ENCODE data around the gene CCL14. TPM values are rescaled to one million over a fixed set of nuclear protein-coding genes. Genes with fewer than 3 reads are reported as not detected.
A peak's percentile ranks its signal among the peaks of the same experiment; 100 is the strongest.

CCL14 gene
- total RNA-seq, 2 donors from 2014 or later: 6.0 to 9.9 TPM

DNA sequence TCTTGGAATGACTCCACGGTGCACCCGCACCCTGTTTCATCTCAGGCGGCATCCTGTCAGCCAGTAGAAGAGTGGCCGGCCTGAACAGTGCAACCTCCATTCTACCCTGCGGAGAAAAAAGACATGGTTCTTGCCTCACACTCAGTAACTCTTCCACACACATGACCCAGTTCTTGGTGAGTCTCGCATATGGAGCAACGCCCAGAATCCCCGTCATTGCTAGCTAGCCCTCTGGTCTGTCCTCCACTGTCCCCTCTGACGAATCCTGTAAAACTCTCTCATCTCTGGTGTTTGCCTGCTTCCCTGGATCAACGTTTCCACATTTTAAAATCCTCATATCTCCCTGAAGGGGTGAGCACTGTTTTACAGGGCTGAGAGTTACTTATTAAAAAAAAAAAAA is 51.8 kb downstream of the CCL14 start:
- DNase-seq (peak; percentile 16 to 56 (median 36)), ATAC-seq (peak; percentile 50)
- Histone ChIP-seq H3K27ac (no peak overlapping the region), H3K27me3 (no peaks in the 10 kb centered on the region), H3K36me3 (replicated peaks in 1 of 2; ENCODE audit: insufficient read depth in 1 of 2, low read depth in 2 of 2) (no peaks in the 10 kb centered on the region), H3K9me3 (no peaks in the 10 kb centered on the region), H3K4me3 (no peak overlapping the region), H3K4me1 (peaks cover 10% of the 10 kb centered on the region)
- 65 to 71% methylated on average over 10 of the region's 10 CpGs for WGBS, 2 donors
- intact Hi-C loops (cut with DNase I): loop anchor here (10.0 kb wide), 1 partner anchor 60 kb away; no protein-coding TSS in a partner anchor
- TF ChIP-seq, protein P1, sequence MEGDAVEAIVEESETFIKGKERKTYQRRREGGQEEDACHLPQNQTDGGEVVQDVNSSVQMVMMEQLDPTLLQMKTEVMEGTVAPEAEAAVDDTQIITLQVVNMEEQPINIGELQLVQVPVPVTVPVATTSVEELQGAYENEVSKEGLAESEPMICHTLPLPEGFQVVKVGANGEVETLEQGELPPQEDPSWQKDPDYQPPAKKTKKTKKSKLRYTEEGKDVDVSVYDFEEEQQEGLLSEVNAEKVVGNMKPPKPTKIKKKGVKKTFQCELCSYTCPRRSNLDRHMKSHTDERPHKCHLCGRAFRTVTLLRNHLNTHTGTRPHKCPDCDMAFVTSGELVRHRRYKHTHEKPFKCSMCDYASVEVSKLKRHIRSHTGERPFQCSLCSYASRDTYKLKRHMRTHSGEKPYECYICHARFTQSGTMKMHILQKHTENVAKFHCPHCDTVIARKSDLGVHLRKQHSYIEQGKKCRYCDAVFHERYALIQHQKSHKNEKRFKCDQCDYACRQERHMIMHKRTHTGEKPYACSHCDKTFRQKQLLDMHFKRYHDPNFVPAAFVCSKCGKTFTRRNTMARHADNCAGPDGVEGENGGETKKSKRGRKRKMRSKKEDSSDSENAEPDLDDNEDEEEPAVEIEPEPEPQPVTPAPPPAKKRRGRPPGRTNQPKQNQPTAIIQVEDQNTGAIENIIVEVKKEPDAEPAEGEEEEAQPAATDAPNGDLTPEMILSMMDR (IDR thresholded peaks at IDR 0.05): no peak
- no peak for TF ChIP-seq POLR2A (IDR thresholded peaks at IDR 0.05)

Other genes with a start within 250 kb of the CCL14 start
- not detected for gene GAS2L2, start 233.5 kb downstream of the CCL14 start, total RNA-seq
- gene C17orf50, start 225.8 kb downstream of the CCL14 start, total RNA-seq: not detected
- 10 to 100 TPM in 1 of 2 donors, 1 to 10 TPM in 1; 8.3 to 15.2 TPM for gene MMP28, start 191.1 kb downstream of the CCL14 start, total RNA-seq
- gene TAF15, start 177.2 kb downstream of the CCL14 start, total RNA-seq: 10 to 100 TPM; 47.7 to 51.1 TPM
- gene HEATR9, start 117.8 kb downstream of the CCL14 start, total RNA-seq: not detected
- 1 to 10 TPM in 1 of 2 donors, under 1 TPM in 1; 0.66 to 4.9 TPM for gene CCL5, start 106.4 kb downstream of the CCL14 start, total RNA-seq
- not detected for gene RDM1, start 56.0 kb downstream of the CCL14 start, total RNA-seq
- gene LYZL6, start 43.0 kb downstream of the CCL14 start, total RNA-seq: not detected
- gene CCL16, start 5.2 kb downstream of the CCL14 start, total RNA-seq: under 1 TPM in 1 of 2 donors, not detected in 1; 0.78 TPM
- gene CCL15, start 14.8 kb upstream of the CCL14 start, total RNA-seq: 1 to 10 TPM in 1 of 2 donors, not detected in 1; 1.0 TPM
- gene CCL23, start 31.2 kb upstream of the CCL14 start, total RNA-seq: 1 to 10 TPM in 1 of 2 donors, not detected in 1; 2.6 TPM
- not detected for gene CCL18, start 77.5 kb upstream of the CCL14 start, total RNA-seq
- not detected for gene CCL3, start 103.4 kb upstream of the CCL14 start, total RNA-seq
- gene CCL4, start 117.1 kb upstream of the CCL14 start, total RNA-seq: not detected
- gene TBC1D3B, start 189.9 kb upstream of the CCL14 start, total RNA-seq: not detected
- 1 to 10 TPM in 1 of 2 donors, not detected in 1; 2.1 TPM for gene CCL3L1, start 210.0 kb upstream of the CCL14 start, total RNA-seq
- not detected for gene CCL4L2, start 224.3 kb upstream of the CCL14 start, total RNA-seq